Type B pancreatic cell (in vitro differentiated cells): ENCODE results near the gene HLA-DMA. TPM values are rescaled to one million over a fixed set of nuclear protein-coding genes. Genes with fewer than 3 reads are reported as not detected.

Experiments
- DNase-seq: peaks from one replicate; pipeline ENCODE4 v3.0.0; 2021; ENCODE audit warnings: mixed read lengths; ENCODE audit not compliant: unreplicated experiment; ENCODE audit errors: extremely low spot score
- H3K27ac Mint-ChIP-seq: 2 replicates; pipeline ENCODE4 v1.8.0; 2021; ENCODE audit warnings: mild to moderate bottlenecking, mixed read lengths
- H3K27me3 Mint-ChIP-seq: 2 replicates; pipeline ENCODE4 v1.8.0; 2021; ENCODE audit warnings: mixed read lengths
- H3K36me3 Mint-ChIP-seq: 2 replicates; pipeline ENCODE4 v1.8.0; 2021; ENCODE audit warnings: mixed read lengths
- H3K4me1 Mint-ChIP-seq: one replicate; pipeline ENCODE4 v1.8.0; 2021; ENCODE audit warnings: mixed read lengths; ENCODE audit not compliant: unreplicated experiment
- H3K4me3 Mint-ChIP-seq: 2 replicates; pipeline ENCODE4 v1.8.0; 2021; ENCODE audit warnings: mild to moderate bottlenecking, mixed read lengths
- H3K9me3 Mint-ChIP-seq: 2 replicates; pipeline ENCODE4 v1.8.0; 2021; ENCODE audit warnings: mixed read lengths
- CTCF ChIP-seq: fragments of 200-600 bp; sonication (generic); conservative IDR thresholded peaks from 2 replicates; pipeline ENCODE4 v1.5.0; 2021; ENCODE audit warnings: antibody characterized with exemption, mild to moderate bottlenecking
- total RNA-seq: library from RNA; stranded (reverse); gene quantifications from 2 replicates; pipeline ENCODE4 v1.2.1, GENCODE V29; 2021; ENCODE audit warnings: low replicate concordance

Gene HLA-DMA
- total RNA-seq, 1 donor from 2014 or later, result 1.5 TPM

GRCh38 chr6:32931211-32931610, 21.7 kb downstream of the HLA-DMA start:
- H3K4me3 Mint-ChIP-seq, result no peak overlapping the region
- no peaks in the 10 kb centered on the region for H3K4me1 Mint-ChIP-seq
- no peak for DNase-seq
- no peak for TF ChIP-seq CTCF
- no peak overlapping the region for H3K27ac Mint-ChIP-seq
- peaks cover 42% of the 10 kb centered on the region for H3K27me3 Mint-ChIP-seq
- H3K36me3 Mint-ChIP-seq, result no peaks in the 10 kb centered on the region
- H3K9me3 Mint-ChIP-seq, result no peaks in the 10 kb centered on the region

GRCh38 chr6:32922083-32922482, 30.8 kb downstream of the HLA-DMA start:
- TF ChIP-seq CTCF, result no peak
- no peak overlapping the region for H3K27ac Mint-ChIP-seq
- no peak overlapping the region for H3K4me3 Mint-ChIP-seq
- DNase-seq, result no peak
- H3K27me3 Mint-ChIP-seq, result peaks cover 18% of the 10 kb centered on the region
- no peaks in the 10 kb centered on the region for H3K36me3 Mint-ChIP-seq
- H3K9me3 Mint-ChIP-seq, result no peaks in the 10 kb centered on the region
- no peaks in the 10 kb centered on the region for H3K4me1 Mint-ChIP-seq

GRCh38 chr6:32920715-32921114, 32.2 kb downstream of the HLA-DMA start:
- Mint-ChIP-seq H3K27me3 (peaks cover 26% of the 10 kb centered on the region), H3K4me3 (no peak overlapping the region), H3K4me1 (no peaks in the 10 kb centered on the region), H3K27ac (no peak overlapping the region), H3K9me3 (no peaks in the 10 kb centered on the region), H3K36me3 (no peaks in the 10 kb centered on the region)
- DNase-seq, result no peak
- no peak for TF ChIP-seq CTCF

- Mint-ChIP-seq H3K4me3 (no peak overlapping the region), H3K27me3 (peaks cover 35% of the 10 kb centered on the region), H3K9me3 (no peaks in the 10 kb centered on the region), H3K4me1 (no peaks in the 10 kb centered on the region), H3K36me3 (no peaks in the 10 kb centered on the region), H3K27ac (no peak overlapping the region)
- TF ChIP-seq CTCF, result no peak
- DNase-seq, result no peak
These were observed 39.9 kb downstream of the HLA-DMA start for GRCh38 chr6:32912951-32913350.

GRCh38 chr6:32908897-32909296, 44.0 kb downstream of the HLA-DMA start:
- H3K36me3 Mint-ChIP-seq, result no peaks in the 10 kb centered on the region
- no peaks in the 10 kb centered on the region for H3K9me3 Mint-ChIP-seq
- no peaks in the 10 kb centered on the region for H3K4me1 Mint-ChIP-seq
- no peak overlapping the region for H3K27ac Mint-ChIP-seq
- no peak for TF ChIP-seq CTCF
- H3K4me3 Mint-ChIP-seq, result no peak overlapping the region
- H3K27me3 Mint-ChIP-seq, result peaks cover 13% of the 10 kb centered on the region
- no peak for DNase-seq

GRCh38 chr6:32906539-32906938, 46.4 kb downstream of the HLA-DMA start:
- H3K4me3 Mint-ChIP-seq, result no peak overlapping the region
- peaks cover 6% of the 10 kb centered on the region for H3K27me3 Mint-ChIP-seq
- DNase-seq, result no peak
- H3K36me3 Mint-ChIP-seq, result peaks cover 3% of the 10 kb centered on the region
- TF ChIP-seq CTCF, result no peak
- no peaks in the 10 kb centered on the region for H3K4me1 Mint-ChIP-seq
- H3K9me3 Mint-ChIP-seq, result no peaks in the 10 kb centered on the region
- H3K27ac Mint-ChIP-seq, result no peak overlapping the region
